ENCODE results near the gene RTL5.

RTL5 gene

DNA sequence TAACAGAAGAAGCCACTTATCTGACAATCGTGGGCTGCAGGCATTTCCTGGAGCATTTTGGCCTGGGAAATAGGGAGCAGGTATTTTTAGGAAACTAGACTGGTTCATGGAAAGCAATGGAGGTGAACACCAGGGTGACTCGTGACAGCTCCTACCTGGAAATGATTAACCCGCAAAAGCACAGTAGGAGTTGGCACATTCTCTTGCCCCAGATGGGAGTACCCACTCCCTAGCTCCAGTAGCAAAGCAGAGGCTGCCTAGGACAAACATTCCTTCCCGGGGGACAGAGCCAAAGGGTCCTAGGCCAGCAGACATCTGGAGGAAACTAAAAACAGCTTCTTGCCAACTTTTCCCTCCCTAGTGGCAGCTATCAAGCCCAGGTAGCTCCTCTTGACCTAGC is 29.0 kb downstream of the RTL5 start:
- TF ChIP-seq GLIS3 (CRISPR knock-in tag; IDR thresholded peaks at IDR 0.05), result no peak
- TF ChIP-seq, protein P1, sequence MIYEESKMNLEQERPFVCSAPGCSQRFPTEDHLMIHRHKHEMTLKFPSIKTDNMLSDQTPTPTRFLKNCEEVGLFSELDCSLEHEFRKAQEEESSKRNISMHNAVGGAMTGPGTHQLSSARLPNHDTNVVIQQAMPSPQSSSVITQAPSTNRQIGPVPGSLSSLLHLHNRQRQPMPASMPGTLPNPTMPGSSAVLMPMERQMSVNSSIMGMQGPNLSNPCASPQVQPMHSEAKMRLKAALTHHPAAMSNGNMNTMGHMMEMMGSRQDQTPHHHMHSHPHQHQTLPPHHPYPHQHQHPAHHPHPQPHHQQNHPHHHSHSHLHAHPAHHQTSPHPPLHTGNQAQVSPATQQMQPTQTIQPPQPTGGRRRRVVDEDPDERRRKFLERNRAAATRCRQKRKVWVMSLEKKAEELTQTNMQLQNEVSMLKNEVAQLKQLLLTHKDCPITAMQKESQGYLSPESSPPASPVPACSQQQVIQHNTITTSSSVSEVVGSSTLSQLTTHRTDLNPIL (CRISPR knock-in tag; IDR thresholded peaks at IDR 0.05; ENCODE audit: low read depth), result no peak
- TF ChIP-seq TOX (CRISPR knock-in tag; IDR thresholded peaks at IDR 0.05; ENCODE audit: borderline replicate concordance), result no peak
- TF ChIP-seq ESRRG (CRISPR knock-in tag; IDR thresholded peaks at IDR 0.05), result no peak
- TF ChIP-seq, protein P2, sequence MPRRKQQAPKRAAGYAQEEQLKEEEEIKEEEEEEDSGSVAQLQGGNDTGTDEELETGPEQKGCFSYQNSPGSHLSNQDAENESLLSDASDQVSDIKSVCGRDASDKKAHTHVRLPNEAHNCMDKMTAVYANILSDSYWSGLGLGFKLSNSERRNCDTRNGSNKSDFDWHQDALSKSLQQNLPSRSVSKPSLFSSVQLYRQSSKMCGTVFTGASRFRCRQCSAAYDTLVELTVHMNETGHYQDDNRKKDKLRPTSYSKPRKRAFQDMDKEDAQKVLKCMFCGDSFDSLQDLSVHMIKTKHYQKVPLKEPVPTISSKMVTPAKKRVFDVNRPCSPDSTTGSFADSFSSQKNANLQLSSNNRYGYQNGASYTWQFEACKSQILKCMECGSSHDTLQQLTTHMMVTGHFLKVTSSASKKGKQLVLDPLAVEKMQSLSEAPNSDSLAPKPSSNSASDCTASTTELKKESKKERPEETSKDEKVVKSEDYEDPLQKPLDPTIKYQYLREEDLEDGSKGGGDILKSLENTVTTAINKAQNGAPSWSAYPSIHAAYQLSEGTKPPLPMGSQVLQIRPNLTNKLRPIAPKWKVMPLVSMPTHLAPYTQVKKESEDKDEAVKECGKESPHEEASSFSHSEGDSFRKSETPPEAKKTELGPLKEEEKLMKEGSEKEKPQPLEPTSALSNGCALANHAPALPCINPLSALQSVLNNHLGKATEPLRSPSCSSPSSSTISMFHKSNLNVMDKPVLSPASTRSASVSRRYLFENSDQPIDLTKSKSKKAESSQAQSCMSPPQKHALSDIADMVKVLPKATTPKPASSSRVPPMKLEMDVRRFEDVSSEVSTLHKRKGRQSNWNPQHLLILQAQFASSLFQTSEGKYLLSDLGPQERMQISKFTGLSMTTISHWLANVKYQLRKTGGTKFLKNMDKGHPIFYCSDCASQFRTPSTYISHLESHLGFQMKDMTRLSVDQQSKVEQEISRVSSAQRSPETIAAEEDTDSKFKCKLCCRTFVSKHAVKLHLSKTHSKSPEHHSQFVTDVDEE (CRISPR knock-in tag; IDR thresholded peaks at IDR 0.05), result no peak
- no peak for TF ChIP-seq ZNF70 (CRISPR knock-in tag; IDR thresholded peaks at IDR 0.05)
- no peak for TF ChIP-seq SNAI2 (CRISPR knock-in tag; IDR thresholded peaks at IDR 0.05)
- TF ChIP-seq ZNF8 (CRISPR knock-in tag; IDR thresholded peaks at IDR 0.05), result no peak
- TF ChIP-seq, protein P3, sequence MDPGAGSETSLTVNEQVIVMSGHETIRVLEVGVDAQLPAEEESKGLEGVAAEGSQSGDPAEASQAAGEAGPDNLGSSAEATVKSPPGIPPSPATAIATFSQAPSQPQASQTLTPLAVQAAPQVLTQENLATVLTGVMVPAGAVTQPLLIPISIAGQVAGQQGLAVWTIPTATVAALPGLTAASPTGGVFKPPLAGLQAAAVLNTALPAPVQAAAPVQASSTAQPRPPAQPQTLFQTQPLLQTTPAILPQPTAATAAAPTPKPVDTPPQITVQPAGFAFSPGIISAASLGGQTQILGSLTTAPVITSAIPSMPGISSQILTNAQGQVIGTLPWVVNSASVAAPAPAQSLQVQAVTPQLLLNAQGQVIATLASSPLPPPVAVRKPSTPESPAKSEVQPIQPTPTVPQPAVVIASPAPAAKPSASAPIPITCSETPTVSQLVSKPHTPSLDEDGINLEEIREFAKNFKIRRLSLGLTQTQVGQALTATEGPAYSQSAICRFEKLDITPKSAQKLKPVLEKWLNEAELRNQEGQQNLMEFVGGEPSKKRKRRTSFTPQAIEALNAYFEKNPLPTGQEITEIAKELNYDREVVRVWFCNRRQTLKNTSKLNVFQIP (CRISPR knock-in tag; IDR thresholded peaks at IDR 0.05; ENCODE audit: borderline replicate concordance, low read depth), result no peak

DNA sequence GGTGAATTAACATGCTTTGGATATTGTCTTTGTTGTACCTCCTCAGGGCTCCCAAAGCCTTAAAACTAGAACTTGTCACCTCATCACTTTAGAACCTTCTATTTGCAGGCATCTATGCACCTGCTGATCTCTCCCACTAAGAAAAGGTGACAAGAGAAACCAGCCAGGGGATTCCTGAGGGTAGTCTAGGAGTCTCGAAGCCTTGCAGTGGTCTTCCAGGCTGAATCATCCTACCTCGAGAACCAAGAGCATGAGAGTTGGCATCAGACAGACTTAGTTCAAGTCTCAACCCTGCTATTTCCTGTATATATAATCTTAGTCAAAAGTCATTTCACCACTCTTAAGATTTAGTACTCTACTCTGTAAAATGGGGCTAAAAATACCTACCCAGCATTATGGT is 29.6 kb downstream of the RTL5 start:
- TF ChIP-seq ARNTL (CRISPR knock-in tag; IDR thresholded peaks at IDR 0.05; ENCODE audit: borderline replicate concordance, low read depth) (no peak), ZNF70 (CRISPR knock-in tag; IDR thresholded peaks at IDR 0.05) (no peak), TCF4 (CRISPR knock-in tag; IDR thresholded peaks at IDR 0.05; ENCODE audit: borderline replicate concordance) (no peak), RARB (CRISPR knock-in tag; IDR thresholded peaks at IDR 0.05) (no peak), ZNF8 (CRISPR knock-in tag; IDR thresholded peaks at IDR 0.05) (no peak), SNAI2 (CRISPR knock-in tag; IDR thresholded peaks at IDR 0.05) (no peak), ZC3H10 (CRISPR knock-in tag; IDR thresholded peaks at IDR 0.05) (no peak), CSDC2 (CRISPR knock-in tag; IDR thresholded peaks at IDR 0.05) (no peak), ZNF565 (CRISPR knock-in tag; conservative IDR thresholded peaks at IDR 0.05; ENCODE audit: low read depth) (no peak), ZFP30 (CRISPR knock-in tag; IDR thresholded peaks at IDR 0.05) (no peak), PPARA (CRISPR knock-in tag; IDR thresholded peaks at IDR 0.05; ENCODE audit: borderline replicate concordance) (no peak), OSR1 (CRISPR knock-in tag; IDR thresholded peaks at IDR 0.05) (no peak)
- TF ChIP-seq, protein P3 (CRISPR knock-in tag; IDR thresholded peaks at IDR 0.05; ENCODE audit: borderline replicate concordance, low read depth), result no peak

More for the DNA sequence above, 29.0 kb downstream of the RTL5 start:
- no peak for ATAC-seq

DNA sequence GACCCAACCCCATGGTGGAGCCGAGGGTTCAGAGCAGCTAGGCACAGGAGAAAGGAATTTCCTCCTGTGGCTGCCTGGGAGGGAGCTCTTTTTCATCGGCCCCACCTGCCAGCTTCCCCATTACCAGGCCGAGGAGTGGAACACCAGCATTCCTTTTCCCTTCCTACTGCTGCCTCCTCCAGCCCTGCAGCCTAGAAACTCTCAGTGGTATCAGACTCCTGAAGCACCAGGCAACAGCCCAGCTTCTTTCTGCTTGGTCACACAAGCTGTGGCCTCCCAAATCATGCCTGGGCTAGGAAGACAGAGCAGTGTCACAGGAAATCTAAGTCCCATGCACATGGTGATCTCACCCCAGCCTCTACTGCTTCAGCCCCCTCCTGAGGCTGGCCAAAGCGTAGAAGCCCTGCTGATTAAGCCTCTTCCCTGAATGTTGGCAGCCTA is 30.1 kb downstream of the RTL5 start:
- TF ChIP-seq ZNF8 (CRISPR knock-in tag; IDR thresholded peaks at IDR 0.05) (no peak), SNAI2 (CRISPR knock-in tag; IDR thresholded peaks at IDR 0.05) (no peak), ZNF70 (CRISPR knock-in tag; IDR thresholded peaks at IDR 0.05) (no peak), ZFP3 (CRISPR knock-in tag; IDR thresholded peaks at IDR 0.05) (no peak), ZC3H10 (CRISPR knock-in tag; IDR thresholded peaks at IDR 0.05) (no peak), TOX (CRISPR knock-in tag; IDR thresholded peaks at IDR 0.05; ENCODE audit: borderline replicate concordance) (no peak), ESRRG (CRISPR knock-in tag; IDR thresholded peaks at IDR 0.05) (no peak), BACH2 (CRISPR knock-in tag; IDR thresholded peaks at IDR 0.05; ENCODE audit: borderline replicate concordance) (no peak), TCF4 (CRISPR knock-in tag; IDR thresholded peaks at IDR 0.05; ENCODE audit: borderline replicate concordance) (no peak), RARB (CRISPR knock-in tag; IDR thresholded peaks at IDR 0.05) (no peak)
- TF ChIP-seq, protein P4, sequence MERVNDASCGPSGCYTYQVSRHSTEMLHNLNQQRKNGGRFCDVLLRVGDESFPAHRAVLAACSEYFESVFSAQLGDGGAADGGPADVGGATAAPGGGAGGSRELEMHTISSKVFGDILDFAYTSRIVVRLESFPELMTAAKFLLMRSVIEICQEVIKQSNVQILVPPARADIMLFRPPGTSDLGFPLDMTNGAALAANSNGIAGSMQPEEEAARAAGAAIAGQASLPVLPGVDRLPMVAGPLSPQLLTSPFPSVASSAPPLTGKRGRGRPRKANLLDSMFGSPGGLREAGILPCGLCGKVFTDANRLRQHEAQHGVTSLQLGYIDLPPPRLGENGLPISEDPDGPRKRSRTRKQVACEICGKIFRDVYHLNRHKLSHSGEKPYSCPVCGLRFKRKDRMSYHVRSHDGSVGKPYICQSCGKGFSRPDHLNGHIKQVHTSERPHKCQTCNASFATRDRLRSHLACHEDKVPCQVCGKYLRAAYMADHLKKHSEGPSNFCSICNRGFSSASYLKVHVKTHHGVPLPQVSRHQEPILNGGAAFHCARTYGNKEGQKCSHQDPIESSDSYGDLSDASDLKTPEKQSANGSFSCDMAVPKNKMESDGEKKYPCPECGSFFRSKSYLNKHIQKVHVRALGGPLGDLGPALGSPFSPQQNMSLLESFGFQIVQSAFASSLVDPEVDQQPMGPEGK (CRISPR knock-in tag; IDR thresholded peaks at IDR 0.05; ENCODE audit: borderline replicate concordance), result no peak
- TF ChIP-seq, protein P2 (CRISPR knock-in tag; IDR thresholded peaks at IDR 0.05), result no peak
- ATAC-seq, result no peak

More for the DNA sequence above, 29.6 kb downstream of the RTL5 start:
- no peak for ATAC-seq
